Measurements from ENCODE around the gene CYB5R4. TPM values are rescaled to one million over a fixed set of nuclear protein-coding genes. Genes with fewer than 3 reads are reported as not detected.

CYB5R4 gene
- total RNA-seq, 4 donors from 2014 or later, result 4.2 to 13.1 (median 8.3) TPM

DNA sequence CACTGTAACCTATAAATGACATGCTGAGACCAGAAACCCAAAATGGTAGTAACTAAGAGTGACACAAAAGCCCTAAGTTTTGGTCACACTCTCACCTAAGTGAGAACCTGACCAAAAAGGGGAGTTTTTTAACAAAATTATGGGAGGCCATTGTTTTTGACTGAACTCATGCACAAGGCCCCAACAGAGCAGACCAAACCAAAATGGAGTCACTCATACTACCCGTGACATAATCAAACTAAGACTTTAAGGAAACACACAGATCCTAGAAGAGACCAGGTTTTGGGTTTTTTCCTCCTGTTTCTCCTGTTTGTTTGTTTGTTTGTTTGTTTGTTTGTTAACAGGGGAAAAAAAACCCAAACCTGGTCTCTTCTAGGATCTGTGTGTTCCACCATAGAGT lies 124.9 kb downstream of the CYB5R4 start:
- DNase-seq (ENCODE audit: low spot score in 2 of 2), result no peak
- no peak overlapping the region for H3K27ac ChIP-seq
- 95 to 97% methylated on average over 1 of the region's 1 CpG for WGBS, 2 donors
- H3K27me3 ChIP-seq, result no peaks in the 10 kb centered on the region
- peaks cover 0 to 6% (median 2%) of the 10 kb centered on the region in 4 donors for H3K9me3 ChIP-seq
- peaks cover 0 to 6% (median 0%) of the 10 kb centered on the region in 3 donors for H3K36me3 ChIP-seq
- H3K4me1 ChIP-seq, result peaks cover 0 to 4% (median 0%) of the 10 kb centered on the region in 4 donors
- TF ChIP-seq EP300 (IDR thresholded peaks at IDR 0.05) (no peak), POLR2A (IDR thresholded peaks at IDR 0.05) (no peak)
- TF ChIP-seq, protein P1, sequence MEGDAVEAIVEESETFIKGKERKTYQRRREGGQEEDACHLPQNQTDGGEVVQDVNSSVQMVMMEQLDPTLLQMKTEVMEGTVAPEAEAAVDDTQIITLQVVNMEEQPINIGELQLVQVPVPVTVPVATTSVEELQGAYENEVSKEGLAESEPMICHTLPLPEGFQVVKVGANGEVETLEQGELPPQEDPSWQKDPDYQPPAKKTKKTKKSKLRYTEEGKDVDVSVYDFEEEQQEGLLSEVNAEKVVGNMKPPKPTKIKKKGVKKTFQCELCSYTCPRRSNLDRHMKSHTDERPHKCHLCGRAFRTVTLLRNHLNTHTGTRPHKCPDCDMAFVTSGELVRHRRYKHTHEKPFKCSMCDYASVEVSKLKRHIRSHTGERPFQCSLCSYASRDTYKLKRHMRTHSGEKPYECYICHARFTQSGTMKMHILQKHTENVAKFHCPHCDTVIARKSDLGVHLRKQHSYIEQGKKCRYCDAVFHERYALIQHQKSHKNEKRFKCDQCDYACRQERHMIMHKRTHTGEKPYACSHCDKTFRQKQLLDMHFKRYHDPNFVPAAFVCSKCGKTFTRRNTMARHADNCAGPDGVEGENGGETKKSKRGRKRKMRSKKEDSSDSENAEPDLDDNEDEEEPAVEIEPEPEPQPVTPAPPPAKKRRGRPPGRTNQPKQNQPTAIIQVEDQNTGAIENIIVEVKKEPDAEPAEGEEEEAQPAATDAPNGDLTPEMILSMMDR (IDR thresholded peaks at IDR 0.05), result no peak
- no peak overlapping the region for H3K4me3 ChIP-seq

DNA sequence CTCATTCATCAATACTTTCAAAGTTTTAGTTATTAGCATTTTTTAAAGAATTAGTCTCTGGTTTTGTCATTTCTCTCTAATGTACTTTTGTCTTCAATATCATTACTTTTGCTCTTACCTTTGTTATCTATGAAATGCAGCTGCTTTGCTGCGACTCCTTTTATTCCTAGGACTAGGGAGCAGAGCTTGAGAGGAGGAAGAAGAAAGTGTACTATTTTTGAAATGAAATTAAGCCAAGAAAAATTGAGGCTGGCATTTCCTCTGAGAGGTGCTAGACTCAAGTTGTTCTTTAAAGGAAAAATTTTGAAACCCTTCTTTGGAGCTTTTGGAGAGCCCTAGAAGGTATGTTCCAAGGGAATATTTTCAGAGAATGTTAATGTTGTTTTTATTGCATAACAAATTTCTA lies 125.8 kb downstream of the CYB5R4 start:
- DNase-seq (ENCODE audit: low spot score in 2 of 2), result no peak
- peaks cover 0 to 4% (median 0%) of the 10 kb centered on the region in 4 donors for H3K4me1 ChIP-seq
- 59 to 65% methylated on average over 1 of the region's 1 CpG for WGBS, 2 donors
- peaks cover 0 to 6% (median 0%) of the 10 kb centered on the region in 3 donors for H3K36me3 ChIP-seq
- H3K27me3 ChIP-seq, result no peaks in the 10 kb centered on the region
- TF ChIP-seq POLR2A (IDR thresholded peaks at IDR 0.05), result no peak
- H3K4me3 ChIP-seq, result no peak overlapping the region
- H3K27ac ChIP-seq, result no peak overlapping the region
- peaks cover 0 to 6% (median 2%) of the 10 kb centered on the region in 4 donors for H3K9me3 ChIP-seq

DNA sequence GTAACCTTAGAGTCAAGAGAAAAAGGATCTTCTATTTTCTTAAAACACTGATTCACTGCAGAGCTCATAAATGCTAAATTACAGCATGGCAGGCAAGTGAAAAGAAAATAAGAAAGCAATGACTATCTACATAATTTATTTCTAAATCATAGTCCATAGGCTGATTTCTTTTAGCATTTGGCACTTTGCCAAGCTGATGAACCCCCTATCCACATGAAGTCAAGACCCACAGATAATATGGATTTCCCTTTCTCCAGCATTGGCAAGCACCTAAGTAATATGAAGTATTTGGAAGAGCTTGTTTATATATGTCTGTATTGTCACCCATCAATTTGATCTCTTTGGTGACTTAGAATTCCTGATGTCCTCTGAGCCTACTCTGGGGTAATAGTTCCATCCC lies 126.2 kb downstream of the CYB5R4 start:
- Histone ChIP-seq H3K4me1 (peaks cover 0 to 4% (median 0%) of the 10 kb centered on the region in 4 donors), H3K27me3 (no peaks in the 10 kb centered on the region), H3K4me3 (no peak overlapping the region), H3K36me3 (peaks cover 0 to 6% (median 0%) of the 10 kb centered on the region in 3 donors), H3K9me3 (peaks cover 0 to 3% (median 2%) of the 10 kb centered on the region in 4 donors), H3K27ac (no peak overlapping the region)
- no peak for DNase-seq (ENCODE audit: low spot score in 2 of 2)
- no peak for TF ChIP-seq POLR2A (IDR thresholded peaks at IDR 0.05)
- TF ChIP-seq EP300 (IDR thresholded peaks at IDR 0.05), result no peak
- TF ChIP-seq, protein P1 (IDR thresholded peaks at IDR 0.05), result no peak

DNA sequence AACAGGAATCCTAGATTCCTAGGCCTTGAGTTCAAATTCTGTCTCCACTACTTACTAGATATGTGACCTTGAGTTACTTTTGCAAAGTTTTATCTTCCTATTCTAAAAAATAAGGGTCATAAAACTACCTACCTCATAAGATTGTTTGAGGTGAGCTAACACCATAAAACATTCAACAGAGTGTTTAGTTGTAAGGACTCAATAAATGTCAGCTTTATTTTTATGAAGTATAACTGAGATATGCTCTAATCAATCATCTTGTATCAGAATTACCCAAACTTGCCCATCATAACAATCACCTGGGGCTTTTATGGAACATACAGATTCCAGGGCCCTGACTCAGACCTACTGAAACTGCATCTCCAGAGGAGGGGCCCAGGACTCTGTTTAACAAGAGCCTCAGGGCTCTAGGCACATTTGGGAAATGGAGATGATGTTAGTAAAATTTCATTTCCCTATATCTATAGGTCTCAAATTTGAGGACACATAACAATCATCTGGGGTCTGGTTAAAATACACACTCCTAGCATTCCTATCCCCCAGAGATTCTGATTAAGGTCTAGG lies 138.6 kb downstream of the CYB5R4 start:
- H3K27me3 ChIP-seq, result no peaks in the 10 kb centered on the region
- H3K36me3 ChIP-seq, result no peaks in the 10 kb centered on the region
- no peaks in the 10 kb centered on the region for H3K9me3 ChIP-seq
- no peak overlapping the region for H3K4me3 ChIP-seq
- TF ChIP-seq EP300 (IDR thresholded peaks at IDR 0.05), result no peak
- DNase-seq (ENCODE audit: low spot score in 2 of 2), result no peak
- H3K27ac ChIP-seq, result no peak overlapping the region
- H3K4me1 ChIP-seq, result no peaks in the 10 kb centered on the region

DNA sequence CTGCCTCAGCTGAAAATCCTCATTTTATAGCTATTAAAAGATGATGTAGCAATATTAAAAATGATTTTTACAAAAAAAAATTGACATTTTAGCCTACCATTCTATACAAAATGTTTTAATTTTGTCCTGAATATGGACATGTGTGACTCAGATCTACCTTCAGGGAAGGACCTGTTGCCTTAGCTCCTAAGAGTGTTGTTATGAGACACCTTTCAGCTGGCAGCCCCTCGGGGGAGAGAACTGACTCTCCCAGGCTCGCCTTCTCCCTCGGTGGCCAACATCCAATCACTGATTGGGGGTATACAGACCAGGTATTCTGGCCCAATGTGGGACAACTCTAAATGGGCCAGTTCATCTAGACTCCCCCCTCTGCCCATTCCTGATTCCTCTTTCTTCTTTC lies 141.6 kb downstream of the CYB5R4 start:
- no peaks in the 10 kb centered on the region for H3K4me1 ChIP-seq
- TF ChIP-seq, protein P1 (IDR thresholded peaks at IDR 0.05), result no peak
- TF ChIP-seq EP300 (IDR thresholded peaks at IDR 0.05) (no peak), POLR2A (IDR thresholded peaks at IDR 0.05) (no peak)
- H3K27ac ChIP-seq, result no peak overlapping the region
- no peak overlapping the region for H3K4me3 ChIP-seq
- H3K27me3 ChIP-seq, result no peaks in the 10 kb centered on the region
- no peaks in the 10 kb centered on the region for H3K36me3 ChIP-seq
- no peaks in the 10 kb centered on the region for H3K9me3 ChIP-seq
- WGBS, 2 donors, result 90 to 91% methylated on average over 3 of the region's 3 CpGs
- no peak for DNase-seq (ENCODE audit: low spot score in 2 of 2)

DNA sequence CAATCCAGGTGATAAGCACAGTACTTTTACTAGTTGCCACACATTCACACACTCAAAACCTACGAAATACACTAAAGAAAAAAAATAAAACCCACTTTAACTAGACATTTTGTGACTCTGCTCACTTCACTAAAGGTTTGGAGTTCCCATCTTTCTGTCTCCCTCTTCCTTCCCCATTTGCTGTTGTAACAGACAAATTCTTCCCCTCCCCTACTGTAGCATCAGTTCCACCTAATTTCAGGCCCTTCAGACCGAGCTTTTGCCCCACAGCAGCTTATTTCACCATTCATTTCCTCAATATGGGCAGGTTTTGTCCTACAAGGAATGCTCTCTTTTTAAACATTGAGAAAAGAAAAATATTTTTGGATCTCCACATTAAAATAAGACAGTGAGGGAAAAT lies 142.7 kb downstream of the CYB5R4 start:
- Histone ChIP-seq H3K9me3 (no peaks in the 10 kb centered on the region), H3K27ac (no peak overlapping the region), H3K4me1 (no peaks in the 10 kb centered on the region), H3K36me3 (no peaks in the 10 kb centered on the region), H3K4me3 (no peak overlapping the region), H3K27me3 (no peaks in the 10 kb centered on the region)
- 69 to 77% methylated on average over 2 of the region's 2 CpGs for WGBS, 2 donors
- no peak for TF ChIP-seq POLR2A (IDR thresholded peaks at IDR 0.05)
- no peak for TF ChIP-seq EP300 (IDR thresholded peaks at IDR 0.05)
- TF ChIP-seq, protein P1 (IDR thresholded peaks at IDR 0.05), result no peak
- DNase-seq (ENCODE audit: low spot score in 2 of 2), result no peak
